BLaER1 (cell line): ENCODE measurements around the gene BOLA2B.
"Not testable (repeated sequence)": the region's sequence is repeated elsewhere in the genome, so short reads cannot be mapped to it uniquely, and the experiment has no call there.

Source experiments
- H3K27ac ChIP-seq: shearing (Covaris generic); formaldehyde crosslinking; 2 replicates; pipeline ENCODE4 v1.8.1; 2022
- H3K27me3 ChIP-seq: shearing (Covaris generic); formaldehyde crosslinking; 2 replicates; pipeline ENCODE4 v1.8.1; 2022
- H3K36me3 ChIP-seq: shearing (Covaris generic); formaldehyde crosslinking; 2 replicates; pipeline ENCODE4 v1.8.1; 2022
- H3K4me1 ChIP-seq: shearing (Covaris generic); formaldehyde crosslinking; 2 replicates; pipeline ENCODE4 v1.8.1; 2022
- H3K4me2 ChIP-seq: shearing (Covaris generic); formaldehyde crosslinking; 2 replicates; pipeline ENCODE4 v1.8.1; 2022
- H3K4me3 ChIP-seq: shearing (Covaris generic); formaldehyde crosslinking; 2 replicates; pipeline ENCODE4 v1.8.1; 2022
- H3K9ac ChIP-seq: shearing (Covaris generic); formaldehyde crosslinking; 2 replicates; pipeline ENCODE4 v1.8.1; 2022
- H3K9me3 ChIP-seq: shearing (Covaris generic); formaldehyde crosslinking; 2 replicates; pipeline ENCODE4 v1.8.1; 2022
- H4K20me1 ChIP-seq: shearing (Covaris generic); formaldehyde crosslinking; 2 replicates; pipeline ENCODE4 v1.8.1; 2022

BOLA2B gene

DNA sequence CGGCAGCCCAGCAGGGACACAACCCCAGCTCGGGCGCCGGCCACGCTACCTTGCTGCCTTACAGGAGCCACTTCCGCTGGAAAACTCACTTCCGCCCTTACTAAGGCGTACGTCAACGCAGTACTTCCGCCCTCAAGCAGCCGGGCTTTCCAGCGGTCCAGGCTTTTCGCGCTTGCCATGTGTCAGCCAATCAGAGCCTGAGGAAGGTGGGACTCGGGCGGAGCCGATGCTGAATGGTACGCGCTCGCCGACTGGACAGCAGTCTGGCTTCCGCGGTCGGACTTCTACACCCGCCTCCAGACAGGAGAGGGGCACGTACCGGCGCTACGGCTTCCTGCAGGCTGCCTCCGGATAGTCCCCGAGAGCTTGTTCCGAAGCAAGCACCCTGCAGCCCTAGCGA is at the start of gene BOLA2B, which contains the start of gene SLX1A:
Gene BOLA2B (minus strand): TSS at position 52 of the 400 bp plus-strand sequence. CDS start 71 bp downstream, outside the sequence.
Gene SLX1A (plus strand): TSS at position 261 of the 400 bp plus-strand sequence. CDS start 210 bp downstream, outside the sequence.
- H4K20me1 ChIP-seq, H3K36me3 ChIP-seq, H3K4me1 ChIP-seq, H3K27me3 ChIP-seq, H3K9me3 ChIP-seq, H3K9ac ChIP-seq, H3K27ac ChIP-seq: not testable (repeated sequence)
- Histone ChIP-seq H3K4me2 (peak within 1 kb of the TSS; percentile 74), H3K4me3 (peak within 1 kb of the TSS; percentile 62)

DNA sequence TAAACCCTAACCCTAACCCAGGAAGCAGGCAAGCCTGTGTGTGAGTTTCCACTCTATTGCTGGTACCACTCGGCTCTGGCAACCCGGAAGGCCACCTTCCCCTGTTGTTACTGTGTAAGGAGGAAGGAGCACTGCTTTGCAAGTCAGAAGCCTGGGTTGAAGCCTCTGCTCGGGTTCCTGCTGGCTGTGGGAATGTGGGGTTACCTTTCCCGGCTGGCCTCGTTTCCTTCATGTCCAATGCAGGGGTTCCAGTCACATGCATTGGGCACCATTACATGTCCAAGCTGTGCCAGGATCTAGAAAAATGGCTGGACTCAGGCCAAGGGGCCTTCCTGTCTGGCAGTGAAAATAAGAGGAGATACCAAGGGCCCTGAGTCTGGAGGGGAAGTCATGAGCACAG is 23.6 kb upstream of the BOLA2B start:
- H3K4me1 ChIP-seq, H3K27me3 ChIP-seq, H3K9ac ChIP-seq, H4K20me1 ChIP-seq, H3K4me3 ChIP-seq, H3K9me3 ChIP-seq, H3K4me2 ChIP-seq, H3K27ac ChIP-seq, H3K36me3 ChIP-seq: not testable (repeated sequence)

DNA sequence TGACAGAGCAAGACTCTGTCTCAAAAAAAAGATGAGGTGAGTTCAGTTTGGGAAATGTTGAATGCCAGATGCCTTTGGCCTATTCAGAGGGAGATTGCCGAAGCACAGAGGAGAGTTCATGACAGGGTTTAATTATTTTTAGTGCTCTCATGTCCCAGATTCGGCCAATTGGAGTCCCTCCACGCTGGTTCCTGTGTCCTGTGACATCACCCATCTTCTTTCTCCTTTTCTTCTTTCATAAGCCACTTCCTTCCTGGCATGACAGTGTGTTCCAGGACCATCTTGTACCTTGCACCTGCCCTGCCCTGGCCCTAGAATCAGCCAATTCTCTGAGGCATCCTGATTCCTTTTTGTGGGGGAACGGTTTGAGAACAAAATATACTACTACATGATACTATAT is 17.9 kb upstream of the BOLA2B start:
- not testable (repeated sequence) for H3K27me3 ChIP-seq, H3K36me3 ChIP-seq, H3K4me2 ChIP-seq, H3K4me1 ChIP-seq, H4K20me1 ChIP-seq, H3K9me3 ChIP-seq, H3K9ac ChIP-seq, H3K27ac ChIP-seq, H3K4me3 ChIP-seq

- not testable (repeated sequence) for H3K4me3 ChIP-seq, H3K9me3 ChIP-seq, H3K27ac ChIP-seq, H3K4me2 ChIP-seq, H3K4me1 ChIP-seq, H3K27me3 ChIP-seq, H4K20me1 ChIP-seq, H3K36me3 ChIP-seq, H3K9ac ChIP-seq
Measured at GRCh38 chr16:30209032-30209431, 15.6 kb upstream of the BOLA2B start.

DNA sequence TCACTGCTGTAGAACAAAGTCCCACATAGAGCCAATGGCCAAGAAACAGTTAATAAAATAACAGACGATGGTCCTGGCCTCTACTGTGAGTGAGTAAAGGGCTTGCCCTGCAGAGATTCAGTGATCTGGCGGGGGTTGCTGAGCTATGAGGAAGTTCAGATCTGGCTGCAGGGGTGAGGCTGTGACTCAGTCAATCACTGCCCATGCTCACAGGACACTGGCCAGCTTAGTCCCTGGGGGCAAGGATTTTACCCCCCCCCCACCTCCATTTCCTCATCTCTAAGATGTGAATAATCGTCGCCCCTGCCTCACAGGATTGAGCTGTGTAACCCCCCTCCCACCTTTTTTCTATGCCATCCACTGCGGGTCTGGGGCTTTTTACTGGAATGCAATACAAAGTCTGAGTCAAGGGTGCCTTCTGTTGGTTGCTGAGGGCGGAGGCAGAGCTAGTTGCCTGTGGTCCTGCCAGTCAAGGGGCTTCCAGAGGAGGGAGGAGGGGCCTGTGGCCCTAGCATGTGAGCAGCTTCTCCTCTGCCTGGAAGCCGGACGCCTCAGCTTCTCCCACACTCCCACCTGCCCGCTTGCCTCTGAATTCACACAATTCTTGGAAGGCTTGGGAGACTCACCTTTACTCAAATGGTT is 13.7 kb upstream of the BOLA2B start:
- not testable (repeated sequence) for H3K4me1 ChIP-seq, H3K9ac ChIP-seq, H4K20me1 ChIP-seq, H3K27me3 ChIP-seq, H3K36me3 ChIP-seq, H3K9me3 ChIP-seq, H3K4me3 ChIP-seq, H3K27ac ChIP-seq, H3K4me2 ChIP-seq

DNA sequence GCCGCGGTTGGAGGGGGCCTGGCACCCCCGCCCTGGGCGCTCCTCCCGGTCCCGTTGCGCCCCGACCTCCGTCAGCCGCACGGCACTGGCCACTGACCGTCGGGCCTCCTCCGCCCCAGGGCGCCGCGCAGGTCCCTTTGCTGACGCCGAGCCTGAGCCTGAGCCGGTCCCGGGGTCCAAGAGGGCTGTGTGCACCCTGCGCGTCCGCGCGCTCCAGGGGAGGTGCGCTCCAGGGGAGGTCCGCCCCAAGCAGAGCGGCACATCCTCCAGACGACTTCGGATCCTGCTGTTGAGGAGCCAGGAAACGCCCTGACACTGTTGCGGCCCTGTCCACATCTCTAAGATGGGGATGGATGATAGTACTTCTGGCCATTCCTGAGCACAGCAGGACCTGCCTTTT is 12.8 kb upstream of the BOLA2B start:
- H4K20me1 ChIP-seq, H3K27ac ChIP-seq, H3K9ac ChIP-seq, H3K27me3 ChIP-seq, H3K4me1 ChIP-seq, H3K9me3 ChIP-seq, H3K36me3 ChIP-seq: not testable (repeated sequence)
- H3K4me2 ChIP-seq: peak overlapping the region; percentile 78
- H3K4me3 ChIP-seq: peak overlapping the region; percentile 54; the same call in 1 of the 2 replicates

DNA sequence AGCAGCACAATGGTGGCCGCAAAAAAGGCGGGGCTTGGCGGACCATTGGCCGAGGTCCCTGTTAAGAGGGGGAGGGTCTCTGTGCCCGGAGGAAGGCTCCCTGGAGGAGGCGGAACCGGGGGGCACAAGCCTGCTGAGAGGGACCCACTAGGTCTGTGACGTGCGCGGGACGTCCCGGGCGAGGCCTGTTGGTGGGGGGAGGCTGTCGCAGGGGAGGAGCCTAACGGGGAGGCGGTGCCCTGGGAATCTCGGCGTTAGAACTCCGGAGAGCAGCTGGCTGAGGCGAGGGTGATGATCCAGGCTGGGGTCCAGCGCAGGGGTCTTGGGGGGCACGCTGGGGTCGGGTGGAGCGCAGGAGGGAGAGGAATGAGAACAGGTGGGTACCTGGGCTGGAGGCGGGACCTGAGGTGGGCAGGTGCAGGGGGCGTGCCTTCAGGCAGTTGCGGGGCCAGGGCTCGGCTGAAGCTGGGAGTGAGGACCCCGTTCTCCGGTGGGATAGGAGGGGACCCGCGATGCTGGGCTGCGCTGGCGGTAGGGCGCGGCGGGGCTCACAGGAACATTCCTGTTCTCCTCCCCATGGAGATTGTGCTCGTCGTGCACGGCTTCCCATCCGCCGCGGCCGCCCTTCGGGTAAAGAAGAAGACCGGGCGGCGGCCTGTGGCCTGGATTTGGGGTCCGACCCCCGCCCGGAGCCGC is 12.2 kb upstream of the BOLA2B start:
- H3K4me1 ChIP-seq, H3K36me3 ChIP-seq, H3K9ac ChIP-seq, H3K27me3 ChIP-seq, H4K20me1 ChIP-seq, H3K9me3 ChIP-seq, H3K27ac ChIP-seq: not testable (repeated sequence)
- peak overlapping the region; percentile 78 for H3K4me2 ChIP-seq
- H3K4me3 ChIP-seq: peak overlapping the region; percentile 54; the same call in 1 of the 2 replicates

DNA sequence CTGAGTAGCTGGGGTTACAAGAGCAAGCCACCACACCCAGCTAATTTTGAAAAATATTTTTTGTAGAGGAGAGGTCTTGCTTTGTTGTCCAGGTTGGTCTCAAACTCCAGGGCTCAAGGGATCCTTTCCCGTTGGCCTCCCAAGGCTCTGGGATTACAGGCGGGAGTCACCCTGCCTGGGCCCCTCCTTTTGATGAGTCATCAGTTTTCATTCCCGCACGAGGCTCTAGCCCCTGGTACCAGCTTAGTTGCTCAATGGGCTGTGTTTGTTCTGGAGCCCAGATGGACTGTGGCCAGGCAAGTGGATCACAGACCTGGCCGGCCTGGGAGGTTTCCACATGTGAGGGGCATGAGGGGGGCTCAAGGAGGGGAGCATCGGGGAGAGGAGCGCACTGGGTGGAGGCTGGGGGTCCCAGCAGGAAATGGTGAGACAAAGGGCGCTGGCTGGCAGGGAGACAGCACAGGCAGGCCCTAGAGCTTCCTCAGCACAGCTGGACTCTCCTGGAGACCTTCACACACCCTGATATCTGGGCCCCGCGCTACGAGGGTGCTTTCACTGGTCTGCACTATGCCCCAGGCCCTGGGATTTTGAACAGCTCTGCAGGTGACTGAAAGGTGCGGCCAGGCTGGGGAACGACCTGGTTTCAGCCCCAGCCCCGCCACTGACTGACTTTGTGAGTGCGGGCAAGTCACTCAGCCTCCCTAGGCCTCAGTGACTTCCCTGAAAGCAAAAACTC is 6.3 kb upstream of the BOLA2B start:
- H3K27ac ChIP-seq, H3K4me3 ChIP-seq, H3K4me2 ChIP-seq, H3K27me3 ChIP-seq, H3K9ac ChIP-seq, H3K4me1 ChIP-seq, H3K36me3 ChIP-seq, H3K9me3 ChIP-seq, H4K20me1 ChIP-seq: not testable (repeated sequence)

GRCh38 chr16:30199049-30199448 is 5.6 kb upstream of the BOLA2B start, which contains the start of gene SULT1A3:
TSS of gene SULT1A3 (plus strand) at chr16:30199255. CDS start at chr16:30200729, 1,474 bp downstream.
- not testable (repeated sequence) for H3K4me1 ChIP-seq, H3K9me3 ChIP-seq, H3K27me3 ChIP-seq, H3K27ac ChIP-seq, H3K36me3 ChIP-seq, H3K4me3 ChIP-seq, H4K20me1 ChIP-seq, H3K9ac ChIP-seq, H3K4me2 ChIP-seq

- H3K9ac ChIP-seq, H3K4me1 ChIP-seq, H3K27me3 ChIP-seq, H3K27ac ChIP-seq, H3K4me3 ChIP-seq, H3K36me3 ChIP-seq, H3K9me3 ChIP-seq, H4K20me1 ChIP-seq, H3K4me2 ChIP-seq: not testable (repeated sequence)
Measured at GRCh38 chr16:30197001-30197400, 3.5 kb upstream of the BOLA2B start.

- peak overlapping the region; percentile 62 for H3K4me3 ChIP-seq
- H3K4me2 ChIP-seq: peak overlapping the region; percentile 74
- not testable (repeated sequence) for H3K9ac ChIP-seq, H3K36me3 ChIP-seq, H3K9me3 ChIP-seq, H3K4me1 ChIP-seq, H3K27ac ChIP-seq, H3K27me3 ChIP-seq, H4K20me1 ChIP-seq
Measured at GRCh38 chr16:30194172-30194925, 883 bp upstream of the BOLA2B start.

DNA sequence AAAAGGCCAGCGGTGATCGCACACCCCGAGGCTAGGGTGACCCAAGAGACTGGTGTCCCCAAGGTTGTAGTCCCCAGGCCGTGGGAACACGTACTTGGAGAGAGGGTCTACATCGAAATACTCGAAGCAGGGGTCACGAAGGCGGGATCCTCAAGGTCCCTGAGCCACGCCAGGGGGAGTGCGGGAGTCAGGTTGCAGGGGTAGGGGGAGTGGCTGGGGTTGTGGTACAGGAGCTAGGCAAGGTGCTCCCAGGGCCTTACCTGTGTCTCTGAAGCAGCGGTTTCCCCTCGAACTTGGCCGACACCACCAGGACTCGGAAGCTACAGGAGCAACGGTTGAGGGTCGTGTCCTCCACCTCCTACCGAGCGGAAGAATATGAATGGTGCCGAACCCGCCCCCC is 368 bp downstream of the BOLA2B start:
- H3K27me3 ChIP-seq, H3K36me3 ChIP-seq, H3K9ac ChIP-seq, H4K20me1 ChIP-seq, H3K27ac ChIP-seq, H3K4me3 ChIP-seq, H3K9me3 ChIP-seq, H3K4me1 ChIP-seq, H3K4me2 ChIP-seq: not testable (repeated sequence)

DNA sequence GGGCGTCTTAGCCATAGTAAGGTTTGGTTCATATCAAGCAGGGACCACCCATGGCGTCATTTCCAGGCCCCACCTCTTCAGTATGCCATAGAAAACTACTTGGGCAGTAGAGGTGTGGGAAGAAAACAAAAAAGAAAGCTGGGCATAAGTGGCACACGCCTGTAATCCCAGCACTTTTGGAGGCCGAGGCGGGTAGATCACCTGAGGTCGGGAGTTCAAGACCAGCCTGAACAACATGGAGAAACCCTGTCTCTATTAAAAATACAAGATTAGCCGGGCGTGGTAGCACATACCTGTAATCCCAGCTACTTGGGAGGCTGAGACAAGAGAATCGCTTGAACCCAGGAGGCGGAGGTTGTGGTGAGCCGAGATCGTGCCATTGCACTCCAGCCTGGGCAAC is 2.3 kb downstream of the BOLA2B start:
- H3K27me3 ChIP-seq, H3K9me3 ChIP-seq, H3K4me2 ChIP-seq, H3K9ac ChIP-seq, H3K27ac ChIP-seq, H4K20me1 ChIP-seq, H3K4me3 ChIP-seq: not testable (repeated sequence)
- Histone ChIP-seq H3K36me3 (peaks cover 15% of the 10 kb centered on the region), H3K4me1 (peaks cover 14% of the 10 kb centered on the region)
